ENCODE results near the gene CUEDC2.

DNA sequence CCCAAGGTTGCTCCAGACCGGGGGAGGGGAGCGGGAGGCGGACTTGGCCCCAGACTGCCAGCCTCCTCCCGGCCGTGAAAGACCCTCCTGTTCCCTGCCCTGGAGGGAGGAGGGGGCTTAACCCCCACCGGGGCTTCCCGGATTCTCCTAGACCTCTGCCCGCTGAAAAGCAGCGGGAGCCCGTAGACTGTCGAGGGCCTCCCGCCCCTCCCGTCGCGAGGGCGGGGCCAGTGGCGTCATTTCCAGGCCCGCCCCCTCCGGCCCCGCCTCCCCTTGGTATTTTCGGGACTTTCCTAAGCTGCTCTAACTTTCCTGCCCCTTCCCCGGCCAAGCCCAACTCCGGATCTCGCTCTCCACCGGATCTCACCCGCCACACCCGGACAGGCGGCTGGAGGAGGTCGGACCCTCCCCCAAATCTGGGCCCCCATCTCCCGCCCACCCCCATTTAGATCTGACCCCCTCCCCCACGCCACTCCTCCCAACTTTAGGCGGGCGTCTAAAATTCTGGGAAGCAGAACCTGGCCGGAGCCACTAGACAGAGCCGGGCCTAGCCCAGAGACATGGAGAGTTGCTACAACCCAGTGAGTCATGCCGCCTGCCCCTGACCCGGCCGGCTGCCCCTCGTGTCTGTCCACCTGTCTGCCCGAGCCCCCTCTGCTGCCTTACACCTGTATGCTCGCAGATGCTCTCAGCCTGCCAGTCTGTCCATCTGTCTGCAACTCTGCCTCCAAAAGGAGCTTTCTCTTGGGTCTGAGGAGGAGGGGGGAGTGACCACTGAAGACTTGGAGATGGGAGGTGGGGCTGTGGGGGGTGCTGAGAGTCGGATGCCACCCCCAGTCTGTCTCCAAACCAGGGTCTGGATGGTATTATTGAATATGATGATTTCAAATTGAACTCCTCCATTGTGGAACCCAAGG is 36.7 kb downstream of the CUEDC2 start, which contains the start of gene NFKB2:
- TF ChIP-seq, protein P1, sequence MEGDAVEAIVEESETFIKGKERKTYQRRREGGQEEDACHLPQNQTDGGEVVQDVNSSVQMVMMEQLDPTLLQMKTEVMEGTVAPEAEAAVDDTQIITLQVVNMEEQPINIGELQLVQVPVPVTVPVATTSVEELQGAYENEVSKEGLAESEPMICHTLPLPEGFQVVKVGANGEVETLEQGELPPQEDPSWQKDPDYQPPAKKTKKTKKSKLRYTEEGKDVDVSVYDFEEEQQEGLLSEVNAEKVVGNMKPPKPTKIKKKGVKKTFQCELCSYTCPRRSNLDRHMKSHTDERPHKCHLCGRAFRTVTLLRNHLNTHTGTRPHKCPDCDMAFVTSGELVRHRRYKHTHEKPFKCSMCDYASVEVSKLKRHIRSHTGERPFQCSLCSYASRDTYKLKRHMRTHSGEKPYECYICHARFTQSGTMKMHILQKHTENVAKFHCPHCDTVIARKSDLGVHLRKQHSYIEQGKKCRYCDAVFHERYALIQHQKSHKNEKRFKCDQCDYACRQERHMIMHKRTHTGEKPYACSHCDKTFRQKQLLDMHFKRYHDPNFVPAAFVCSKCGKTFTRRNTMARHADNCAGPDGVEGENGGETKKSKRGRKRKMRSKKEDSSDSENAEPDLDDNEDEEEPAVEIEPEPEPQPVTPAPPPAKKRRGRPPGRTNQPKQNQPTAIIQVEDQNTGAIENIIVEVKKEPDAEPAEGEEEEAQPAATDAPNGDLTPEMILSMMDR (IDR thresholded peaks at IDR 0.05 in 8 of 11, conservative IDR thresholded peaks at IDR 0.05 in 3 of 11), result peak in 1 of 11 experiments; percentile 32
- peak in 2 of 3 donors; percentile 56 to 61 for TF ChIP-seq POLR2A (IDR thresholded peaks at IDR 0.05)
- peak; percentile 89 to 92 (median 91) for TF ChIP-seq POLR2AphosphoS5 (IDR thresholded peaks at IDR 0.05)

Data from spleen (tissue), 7 donors.